Measurements from ENCODE around the gene TNXB.
"Not testable (repeated sequence)": the region's sequence is repeated elsewhere in the genome, so short reads cannot be mapped to it uniquely, and the experiment has no call there.

The TNXB gene

GRCh38 chr6:32005991-32006529 is 103.1 kb downstream of the TNXB start:
- H2BK15ac ChIP-seq (ENCODE audit: low read depth, poor library complexity, severe bottlenecking); H3K4me2 ChIP-seq (ENCODE audit: low read length, poor library complexity, severe bottlenecking); DNase-seq; H4K8ac ChIP-seq (ENCODE audit: low read length); H3K18ac ChIP-seq (ENCODE audit: low read depth in 1 of 2, low read length in 2 of 2); H3K4me3 ChIP-seq (ENCODE audit: insufficient read depth in 1 of 2, low read depth in 1 of 2, low read length in 2 of 2); H4K91ac ChIP-seq (ENCODE audit: low read length); H3K9ac ChIP-seq (ENCODE audit: low read length); H3K23ac ChIP-seq (ENCODE audit: low read length in 2 of 2); H3K4ac ChIP-seq (ENCODE audit: low read depth in 1 of 2, low read length in 2 of 2); H2BK12ac ChIP-seq (ENCODE audit: low read length in 2 of 2); H3K27me3 ChIP-seq (ENCODE audit: control insufficient read depth in 1 of 2, insufficient read depth in 1 of 2, low read length in 2 of 2); H2AFZ ChIP-seq (ENCODE audit: low read depth, low read length); H3K36me3 ChIP-seq (ENCODE audit: control insufficient read depth in 1 of 2, insufficient read depth in 2 of 2, low read depth in 1 of 2, low read length in 2 of 2); H3K4me1 ChIP-seq (ENCODE audit: control insufficient read depth, insufficient read depth, low read depth, low read length); H2BK120ac ChIP-seq (ENCODE audit: low read depth, low read length); H3K79me1 ChIP-seq (replicated peaks; ENCODE audit: low read length, poor library complexity, severe bottlenecking); H2AK5ac ChIP-seq (ENCODE audit: low read length, severe bottlenecking); H3K9me3 ChIP-seq (ENCODE audit: control insufficient read depth, low read length); H3K14ac ChIP-seq (ENCODE audit: low read length in 2 of 2); H2BK5ac ChIP-seq (ENCODE audit: low read depth, low read length, poor library complexity, severe bottlenecking); H3K27ac ChIP-seq (ENCODE audit: low read length, poor library complexity, severe bottlenecking): not testable (repeated sequence)
- 86% methylated on average over 2 of the region's 8 CpGs for WGBS

DNA sequence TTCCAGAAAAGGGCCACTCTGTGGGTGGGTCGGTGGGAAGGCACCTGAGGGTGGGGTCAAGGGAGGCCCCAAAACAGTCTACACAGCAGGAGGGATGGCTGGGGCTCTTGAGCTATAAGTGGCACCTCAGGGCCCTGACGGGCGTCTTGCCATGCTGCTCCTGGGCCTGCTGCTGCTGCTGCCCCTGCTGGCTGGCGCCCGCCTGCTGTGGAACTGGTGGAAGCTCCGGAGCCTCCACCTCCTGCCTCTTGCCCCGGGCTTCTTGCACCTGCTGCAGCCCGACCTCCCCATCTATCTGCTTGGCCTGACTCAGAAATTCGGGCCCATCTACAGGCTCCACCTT is 103.6 kb downstream of the TNXB start:
- H3K27ac ChIP-seq (ENCODE audit: low read length, poor library complexity, severe bottlenecking); H2AK5ac ChIP-seq (ENCODE audit: low read length, severe bottlenecking); H3K18ac ChIP-seq (ENCODE audit: low read depth in 1 of 2, low read length in 2 of 2); H2BK15ac ChIP-seq (ENCODE audit: low read depth, poor library complexity, severe bottlenecking); H4K91ac ChIP-seq (ENCODE audit: low read length); H3K4me3 ChIP-seq (ENCODE audit: insufficient read depth in 1 of 2, low read depth in 1 of 2, low read length in 2 of 2); H3K36me3 ChIP-seq (ENCODE audit: control insufficient read depth in 1 of 2, insufficient read depth in 2 of 2, low read depth in 1 of 2, low read length in 2 of 2); H3K9me3 ChIP-seq (ENCODE audit: control insufficient read depth, low read length); H3K4me2 ChIP-seq (ENCODE audit: low read length, poor library complexity, severe bottlenecking); H3K14ac ChIP-seq (ENCODE audit: low read length in 2 of 2); H2AFZ ChIP-seq (ENCODE audit: low read depth, low read length); H3K4ac ChIP-seq (ENCODE audit: low read depth in 1 of 2, low read length in 2 of 2); H3K23ac ChIP-seq (ENCODE audit: low read length in 2 of 2); H2BK12ac ChIP-seq (ENCODE audit: low read length in 2 of 2); H3K79me1 ChIP-seq (replicated peaks; ENCODE audit: low read length, poor library complexity, severe bottlenecking); H2BK5ac ChIP-seq (ENCODE audit: low read depth, low read length, poor library complexity, severe bottlenecking); H3K9ac ChIP-seq (ENCODE audit: low read length); DNase-seq; H2BK120ac ChIP-seq (ENCODE audit: low read depth, low read length); H3K27me3 ChIP-seq (ENCODE audit: control insufficient read depth in 1 of 2, insufficient read depth in 1 of 2, low read length in 2 of 2); H3K4me1 ChIP-seq (ENCODE audit: control insufficient read depth, insufficient read depth, low read depth, low read length); H4K8ac ChIP-seq (ENCODE audit: low read length): not testable (repeated sequence)
- no CpG with 5 or more reads among the region's 9 CpGs for WGBS

- not testable (repeated sequence) for H3K27ac ChIP-seq (ENCODE audit: low read length, poor library complexity, severe bottlenecking); H3K18ac ChIP-seq (ENCODE audit: low read depth in 1 of 2, low read length in 2 of 2); H3K9me3 ChIP-seq (ENCODE audit: control insufficient read depth, low read length); H3K23ac ChIP-seq (ENCODE audit: low read length in 2 of 2); H3K14ac ChIP-seq (ENCODE audit: low read length in 2 of 2); H2AFZ ChIP-seq (ENCODE audit: low read depth, low read length); H3K4me3 ChIP-seq (ENCODE audit: insufficient read depth in 1 of 2, low read depth in 1 of 2, low read length in 2 of 2); H2AK5ac ChIP-seq (ENCODE audit: low read length, severe bottlenecking); H3K9ac ChIP-seq (ENCODE audit: low read length); H2BK12ac ChIP-seq (ENCODE audit: low read length in 2 of 2); H4K91ac ChIP-seq (ENCODE audit: low read length); H3K4me2 ChIP-seq (ENCODE audit: low read length, poor library complexity, severe bottlenecking); H2BK120ac ChIP-seq (ENCODE audit: low read depth, low read length); H2BK5ac ChIP-seq (ENCODE audit: low read depth, low read length, poor library complexity, severe bottlenecking); H3K27me3 ChIP-seq (ENCODE audit: control insufficient read depth in 1 of 2, insufficient read depth in 1 of 2, low read length in 2 of 2); H3K4ac ChIP-seq (ENCODE audit: low read depth in 1 of 2, low read length in 2 of 2); H3K79me1 ChIP-seq (replicated peaks; ENCODE audit: low read length, poor library complexity, severe bottlenecking); H3K36me3 ChIP-seq (ENCODE audit: control insufficient read depth in 1 of 2, insufficient read depth in 2 of 2, low read depth in 1 of 2, low read length in 2 of 2); DNase-seq; H2BK15ac ChIP-seq (ENCODE audit: low read depth, poor library complexity, severe bottlenecking); H3K4me1 ChIP-seq (ENCODE audit: control insufficient read depth, insufficient read depth, low read depth, low read length); H4K8ac ChIP-seq (ENCODE audit: low read length)
- 95% methylated on average over 5 of the region's 13 CpGs for WGBS
Observed at GRCh38 chr6:32004864-32005537, 104.1 kb downstream of the TNXB start.

DNA sequence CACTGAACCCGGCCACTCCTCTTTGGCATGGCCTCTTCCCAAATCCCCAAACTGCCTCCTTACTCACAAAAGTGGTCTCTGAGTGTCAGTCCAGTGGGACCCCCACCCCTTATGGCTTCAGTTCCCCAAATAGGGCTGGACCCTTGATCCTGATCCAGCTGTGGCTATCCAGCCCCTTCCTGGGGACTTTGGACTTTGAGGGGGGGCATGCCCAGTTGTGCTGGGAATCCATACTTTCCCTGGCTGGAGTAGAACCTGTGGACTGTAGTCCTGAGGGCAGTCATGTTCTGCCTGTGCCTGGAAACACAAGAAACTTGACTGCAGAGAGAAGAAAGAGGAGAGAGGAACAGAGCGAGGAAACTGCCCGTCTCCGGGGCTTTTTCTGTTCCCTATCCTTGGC is 104.7 kb downstream of the TNXB start:
- H2BK15ac ChIP-seq (ENCODE audit: low read depth, poor library complexity, severe bottlenecking); H3K27me3 ChIP-seq (ENCODE audit: control insufficient read depth in 1 of 2, insufficient read depth in 1 of 2, low read length in 2 of 2); H2AFZ ChIP-seq (ENCODE audit: low read depth, low read length); H3K9me3 ChIP-seq (ENCODE audit: control insufficient read depth, low read length); H3K4ac ChIP-seq (ENCODE audit: low read depth in 1 of 2, low read length in 2 of 2); H3K27ac ChIP-seq (ENCODE audit: low read length, poor library complexity, severe bottlenecking); H3K9ac ChIP-seq (ENCODE audit: low read length); H3K36me3 ChIP-seq (ENCODE audit: control insufficient read depth in 1 of 2, insufficient read depth in 2 of 2, low read depth in 1 of 2, low read length in 2 of 2); H2BK5ac ChIP-seq (ENCODE audit: low read depth, low read length, poor library complexity, severe bottlenecking); H3K23ac ChIP-seq (ENCODE audit: low read length in 2 of 2); H3K79me1 ChIP-seq (replicated peaks; ENCODE audit: low read length, poor library complexity, severe bottlenecking); H4K91ac ChIP-seq (ENCODE audit: low read length); H2AK5ac ChIP-seq (ENCODE audit: low read length, severe bottlenecking); H4K8ac ChIP-seq (ENCODE audit: low read length); H3K4me1 ChIP-seq (ENCODE audit: control insufficient read depth, insufficient read depth, low read depth, low read length); H3K14ac ChIP-seq (ENCODE audit: low read length in 2 of 2); H2BK12ac ChIP-seq (ENCODE audit: low read length in 2 of 2); H3K4me3 ChIP-seq (ENCODE audit: insufficient read depth in 1 of 2, low read depth in 1 of 2, low read length in 2 of 2); H2BK120ac ChIP-seq (ENCODE audit: low read depth, low read length); DNase-seq; H3K18ac ChIP-seq (ENCODE audit: low read depth in 1 of 2, low read length in 2 of 2); H3K4me2 ChIP-seq (ENCODE audit: low read length, poor library complexity, severe bottlenecking): not testable (repeated sequence)
- no CpG with 5 or more reads among the region's 4 CpGs for WGBS

All from mesenchymal stem cell (in vitro differentiated cells and primary cell).